Endothelial cell of umbilical vein (primary cell): Measurements from ENCODE around the gene SUCLG2.

Experiments
- CTCF ChIP-seq, 2 donors: IDR thresholded peaks; 1 replicate in 1 of 2; 2 replicates in 1 of 2; pipeline ENCODE4 v1.5.1; 2011; ENCODE audit warnings: low read length in 2 of 2, mild to moderate bottlenecking in 2 of 2, moderate library complexity in 2 of 2, control low read depth in 1 of 2, inconsistent platforms in 1 of 2, low read depth in 1 of 2; ENCODE audit not compliant: insufficient read depth in 1 of 2; ENCODE audit errors: extremely low read depth in 1 of 2
- EZH2 ChIP-seq: IDR thresholded peaks from 2 replicates; pipeline ENCODE4 v1.6.1; 2012; ENCODE audit warnings: borderline replicate concordance, low read depth, mild to moderate bottlenecking, moderate library complexity, low read length, inconsistent platforms; ENCODE audit not compliant: severe bottlenecking
- POLR2A ChIP-seq: IDR thresholded peaks from 2 replicates; pipeline ENCODE4 v1.6.1; 2012; ENCODE audit warnings: low read depth, mild to moderate bottlenecking, control low read depth, low read length

GRCh38 chr3:67518236-67518635 is 136.2 kb downstream of the SUCLG2 start:
- TF ChIP-seq CTCF (IDR thresholded peaks at IDR 0.05; ENCODE audit: extremely low read depth in 1 of 2, insufficient read depth in 1 of 2, low read depth in 1 of 2, low read length in 2 of 2): no peak
- TF ChIP-seq EZH2: no peak
- no peak for TF ChIP-seq POLR2A
